Epithelial cell of proximal tubule (primary cell): ENCODE results near the gene FNDC3B. TPM values are rescaled to one million over a fixed set of nuclear protein-coding genes. Genes with fewer than 3 reads are reported as not detected.

Experiments used
- DNase-seq: peaks from one replicate; pipeline ENCODE4 v3.0.0-alpha.2; 2011; ENCODE audit warnings: low read depth
- H3K4me3 ChIP-seq: 2 replicates; pipeline ENCODE4 v1.5.1; 2011; ENCODE audit warnings: low read depth, mild to moderate bottlenecking, low read length
- CTCF ChIP-seq: conservative IDR thresholded peaks from 2 replicates; pipeline ENCODE4 v1.5.1; 2012; ENCODE audit warnings: low read depth, mild to moderate bottlenecking, low read length
- total RNA-seq: library from RNA; depleted of rRNA; stranded (reverse); fragments of >200 nt; gene quantifications from 2 replicates; pipeline ENCODE4 v1.2.3, GENCODE V29; 2015

The FNDC3B gene
- total RNA-seq, 1 donor from 2014 or later = 37.3 TPM

GRCh38 chr3:172062761-172063160 lies 23.4 kb downstream of the FNDC3B start:
- no peak for DNase-seq
- TF ChIP-seq CTCF = no peak
- H3K4me3 ChIP-seq = no peak overlapping the region

DNA sequence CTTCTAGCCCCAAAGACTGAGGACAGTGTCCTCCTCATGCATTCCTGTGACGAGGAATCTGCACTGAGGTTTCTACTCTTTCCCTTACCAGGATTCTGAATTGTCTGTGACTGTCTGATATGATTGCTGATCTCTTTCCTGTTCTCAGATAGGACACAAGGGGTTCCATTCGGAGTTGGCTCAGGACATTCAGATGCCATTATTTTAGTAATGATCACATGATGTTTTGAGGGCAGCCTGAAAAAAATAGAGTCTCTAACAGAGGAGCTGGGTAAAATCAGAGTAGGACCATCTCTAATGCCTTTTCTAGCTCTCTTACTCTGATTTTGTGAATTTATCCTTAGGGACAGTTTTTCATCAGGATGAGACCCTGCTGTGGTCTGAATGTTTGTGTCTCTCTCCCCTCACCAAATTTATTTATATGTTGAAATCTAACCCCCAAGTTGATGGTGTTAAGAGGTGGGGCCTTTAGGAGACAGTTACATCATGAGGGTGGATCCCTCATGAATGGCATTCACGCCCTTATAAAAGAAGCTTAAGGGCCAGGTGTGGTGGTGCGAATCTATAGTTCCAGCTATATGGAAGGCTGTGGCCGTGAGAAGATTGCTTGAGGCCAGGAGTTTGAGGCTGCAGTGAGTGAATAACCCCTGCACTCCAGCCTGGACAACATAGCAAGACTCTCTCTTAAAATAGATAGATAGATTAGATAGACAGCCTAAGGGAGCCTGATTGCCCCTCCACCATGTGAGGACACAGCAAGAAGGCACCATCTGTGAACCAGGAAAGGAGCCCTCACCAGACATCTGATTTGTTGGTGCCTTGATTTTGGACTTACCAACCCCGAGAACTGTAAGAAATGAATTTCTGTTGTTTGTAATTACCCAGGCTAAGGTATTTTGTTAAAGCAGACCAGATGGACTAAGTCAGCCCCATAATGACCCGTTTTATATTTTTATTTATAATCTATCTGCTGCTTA lies 24.4 kb downstream of the FNDC3B start:
- DNase-seq = no peak
- H3K4me3 ChIP-seq = no peak overlapping the region
- TF ChIP-seq CTCF = no peak

DNA sequence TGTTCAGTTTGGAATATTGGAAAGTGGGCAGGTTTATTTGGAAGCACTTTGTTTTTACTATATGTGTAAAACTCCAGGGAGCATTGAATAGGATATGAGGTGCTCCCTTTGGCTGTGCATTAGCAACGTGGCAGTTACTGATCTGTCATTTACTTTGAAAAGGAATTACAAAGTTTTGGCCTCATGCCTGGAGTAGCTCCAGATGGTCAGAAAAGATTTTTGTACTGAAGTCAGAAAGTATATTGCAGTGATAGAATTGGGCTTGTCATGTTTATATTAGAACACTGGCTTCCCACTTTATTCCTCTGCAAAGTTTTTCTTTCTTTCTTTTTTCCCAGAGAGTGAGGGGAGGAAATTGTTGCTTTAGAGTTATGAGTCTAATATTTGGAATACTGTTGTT lies 26.1 kb downstream of the FNDC3B start:
- TF ChIP-seq CTCF = no peak
- no peak overlapping the region for H3K4me3 ChIP-seq
- DNase-seq = no peak

- H3K4me3 ChIP-seq = no peak overlapping the region
- peak; percentile 90 for DNase-seq
- TF ChIP-seq CTCF = no peak
Observed at GRCh38 chr3:172065967-172066762, 26.8 kb downstream of the FNDC3B start.

GRCh38 chr3:172066880-172067796 lies 27.8 kb downstream of the FNDC3B start:
- TF ChIP-seq CTCF = no peak
- no peak for DNase-seq
- no peak overlapping the region for H3K4me3 ChIP-seq

DNA sequence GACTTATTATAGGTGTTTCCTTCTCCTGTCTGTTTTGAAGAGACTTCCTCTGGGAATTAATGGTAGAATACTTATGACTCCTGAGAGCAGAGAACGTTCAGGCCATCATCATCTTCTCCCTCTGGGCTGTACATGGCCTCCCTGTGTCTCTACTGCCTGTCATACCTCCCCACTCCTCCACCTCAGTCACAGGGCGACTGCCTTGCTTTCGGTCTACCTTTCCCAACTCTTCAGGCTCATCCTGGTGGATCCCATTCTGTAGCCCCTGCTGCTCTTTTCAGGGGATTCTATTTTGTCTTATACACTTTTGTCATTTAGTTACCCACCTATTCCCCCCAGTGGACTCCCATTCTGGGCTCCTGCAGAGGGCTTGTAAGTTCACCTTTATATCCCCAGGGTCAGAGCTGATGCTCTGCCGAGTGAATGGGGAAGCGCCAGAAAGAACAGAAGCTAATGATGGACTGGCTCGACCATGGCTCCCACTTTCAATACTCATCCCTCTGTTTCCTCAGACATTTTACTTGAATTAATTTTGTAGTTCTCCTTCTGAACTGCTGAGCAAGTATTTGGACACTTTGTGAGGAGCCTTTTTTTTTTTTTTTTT lies 28.6 kb downstream of the FNDC3B start:
- H3K4me3 ChIP-seq = no peak overlapping the region
- DNase-seq = no peak
- TF ChIP-seq CTCF = no peak
